Neural cell (in vitro differentiated cells): ENCODE results near the gene ADH7. TPM values are rescaled to one million over a fixed set of nuclear protein-coding genes. Genes with fewer than 3 reads are reported as not detected.

Experiments used
- H2AFZ ChIP-seq: fragments of 200-600, 300-800 bp; sonication (generic), shearing (Covaris generic); 2 replicates; pipeline ENCODE4 v1.6.0; 2014; ENCODE audit warnings: low read depth, mild to moderate bottlenecking, antibody characterized with exemption, low read length, moderate library complexity
- H3F3A ChIP-seq: fragments of 200-600 bp; shearing (Covaris generic); 2 replicates; pipeline ENCODE4 v1.6.1; 2016; ENCODE audit warnings: mild to moderate bottlenecking, moderate library complexity, mixed read lengths, antibody characterized with exemption, low read length; ENCODE audit not compliant: insufficient read depth, poor library complexity, severe bottlenecking
- H3K27ac ChIP-seq: fragments of 200-600, 300-800 bp; sonication (generic), shearing (Covaris generic); 2 replicates; pipeline ENCODE4 v1.5.1; 2014; ENCODE audit warnings: mild to moderate bottlenecking, low read length, moderate library complexity
- H3K27me3 ChIP-seq: fragments of 300-800, 200-600 bp; sonication (generic), shearing (Covaris generic); 2 replicates; pipeline ENCODE4 v1.6.0; 2014; ENCODE audit warnings: mild to moderate bottlenecking, low read depth, low read length, moderate library complexity; ENCODE audit not compliant: insufficient read depth
- H3K36me3 ChIP-seq: fragments of 300-800, 200-600 bp; sonication (generic), shearing (Covaris generic); 2 replicates; pipeline ENCODE4 v1.5.1; 2014; ENCODE audit warnings: mild to moderate bottlenecking, antibody characterized with exemption, low read length, moderate library complexity; ENCODE audit not compliant: insufficient read depth
- H3K4me2 ChIP-seq: fragments of 300-800, 200-600 bp; sonication (generic), shearing (Covaris generic); 2 replicates; pipeline ENCODE4 v1.6.0; 2014; ENCODE audit warnings: mild to moderate bottlenecking, low read length
- H3K4me3 ChIP-seq: fragments of 300-800, 200-600 bp; sonication (generic), shearing (Covaris generic); 2 replicates; pipeline ENCODE4 v1.5.1; 2014; ENCODE audit warnings: mild to moderate bottlenecking, low read length, moderate library complexity
- H3K79me2 ChIP-seq: fragments of 200-600 bp; shearing (Covaris generic); replicated peaks from 2 replicates; pipeline ENCODE4 v1.6.0; 2014; ENCODE audit warnings: mild to moderate bottlenecking, low read length, moderate library complexity; ENCODE audit not compliant: insufficient read depth
- H3K9ac ChIP-seq: fragments of 300-800, 200-600 bp; sonication (generic), shearing (Covaris generic); 2 replicates; pipeline ENCODE4 v1.6.1; 2016; ENCODE audit warnings: mild to moderate bottlenecking, low read length, mixed read lengths
- H3K9me2 ChIP-seq: fragments of 200-600 bp; shearing (Covaris generic); 2 replicates; pipeline ENCODE4 v1.6.1; 2016; ENCODE audit warnings: mild to moderate bottlenecking, low read length, mixed read lengths; ENCODE audit not compliant: insufficient read depth
- H3K9me3 ChIP-seq: fragments of 200-600, 300-800 bp; sonication (generic), shearing (Covaris generic); 2 replicates; pipeline ENCODE4 v1.6.1; 2016; ENCODE audit warnings: mild to moderate bottlenecking, mixed run types, low read length, moderate library complexity, mixed read lengths
- H4K20me1 ChIP-seq: fragments of 200-600 bp; shearing (Covaris generic); 2 replicates; pipeline ENCODE4 v1.6.1; 2016; ENCODE audit warnings: mild to moderate bottlenecking, mixed run types; ENCODE audit not compliant: insufficient read depth
- EP300 ChIP-seq: fragments of 450-650 bp; conservative IDR thresholded peaks from 2 replicates; pipeline ENCODE4 v1.6.1; 2014; ENCODE audit warnings: antibody characterized with exemption, mild to moderate bottlenecking, moderate library complexity; ENCODE audit not compliant: poor library complexity, severe bottlenecking
- EZH2 ChIP-seq: fragments of 200-600, 300-800 bp; shearing (Covaris generic), sonication (generic); IDR thresholded peaks from 2 replicates; pipeline ENCODE4 v1.6.1; 2014; ENCODE audit warnings: antibody characterized with exemption, low read length, borderline replicate concordance, mild to moderate bottlenecking; ENCODE audit not compliant: insufficient read depth, poor library complexity, severe bottlenecking
- MXI1 ChIP-seq: fragments of 450-650 bp; conservative IDR thresholded peaks from 2 replicates; pipeline ENCODE4 v1.6.1; 2014; ENCODE audit warnings: antibody characterized with exemption, mild to moderate bottlenecking; ENCODE audit not compliant: poor library complexity, severe bottlenecking
- POLR2AphosphoS5 ChIP-seq: IDR thresholded peaks from 2 replicates; pipeline ENCODE4 v1.6.1; 2012
- RAD21 ChIP-seq: fragments of 450-650 bp; conservative IDR thresholded peaks from 2 replicates; pipeline ENCODE4 v1.6.1; 2014; ENCODE audit warnings: antibody characterized with exemption, mild to moderate bottlenecking, moderate library complexity
- REST ChIP-seq: IDR thresholded peaks from 2 replicates; pipeline ENCODE4 v1.6.1; 2012; ENCODE audit warnings: borderline replicate concordance
- SMC3 ChIP-seq: fragments of 450-650 bp; conservative IDR thresholded peaks from 2 replicates; pipeline ENCODE4 v1.6.1; 2014; ENCODE audit warnings: antibody characterized with exemption, mild to moderate bottlenecking, moderate library complexity; ENCODE audit not compliant: poor library complexity
- TAF1 ChIP-seq: IDR thresholded peaks from 2 replicates; pipeline ENCODE4 v1.6.1; 2012; ENCODE audit warnings: low read depth
- polyA plus RNA-seq: library from polyadenylated mRNA; depleted of rRNA; stranded (reverse); fragments of >200 nt; gene quantifications from 2 replicates; pipeline ENCODE4 v1.2.3, GENCODE V29; 2014
- TF ChIP-seq, protein P1 (sequence below): fragments of 450-650 bp; IDR thresholded peaks from 2 replicates; pipeline ENCODE4 v1.5.1; 2014; ENCODE audit warnings: antibody characterized with exemption, mild to moderate bottlenecking, moderate library complexity; ENCODE audit not compliant: poor library complexity, severe bottlenecking

The ADH7 gene
- polyA plus RNA-seq, 1 donor from 2014 or later: not detected

DNA sequence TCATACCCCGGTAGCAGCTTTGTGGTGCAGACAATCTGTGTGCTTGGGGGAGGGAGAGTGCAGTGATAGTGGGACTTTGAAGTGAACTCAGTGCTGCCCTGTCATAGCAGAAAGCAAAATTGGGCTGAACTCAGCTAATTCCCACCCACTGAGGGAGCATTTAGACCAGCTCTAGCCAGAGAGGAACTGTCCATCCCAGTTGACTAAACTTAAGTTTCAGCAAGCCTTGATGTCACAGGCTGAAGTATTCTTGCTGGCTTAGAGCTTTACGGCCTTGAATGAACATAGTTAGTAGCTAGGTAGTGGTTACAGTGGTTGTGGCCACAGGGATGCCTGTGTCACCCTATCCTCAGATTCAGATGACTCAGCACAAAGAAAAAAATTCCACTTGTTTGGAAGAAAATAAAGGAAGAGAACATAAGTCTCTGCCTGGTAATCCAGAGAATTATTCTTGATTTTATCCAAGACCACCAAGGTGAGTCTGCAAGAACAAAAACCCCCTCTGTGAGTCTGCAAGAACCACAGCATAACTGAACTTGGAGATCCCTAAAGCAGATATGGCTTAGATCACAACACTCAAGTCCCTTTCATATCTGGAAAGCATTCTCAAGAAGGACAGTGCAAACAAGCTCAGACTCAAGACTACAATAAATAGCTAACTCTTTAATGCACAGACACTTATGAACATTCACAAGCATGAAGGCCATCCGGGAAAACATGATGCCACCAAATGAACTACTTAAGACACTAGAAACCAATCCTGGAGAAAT, 39.4 kb downstream of the ADH7 start:
- Histone ChIP-seq H4K20me1 (no peaks in the 10 kb centered on the region), H3K9me3 (no peaks in the 10 kb centered on the region), H3K27ac (no peak overlapping the region), H3K79me2 (no peaks in the 10 kb centered on the region), H3K4me3 (no peak overlapping the region), H3K9me2 (no peaks in the 10 kb centered on the region), H3K27me3 (no peaks in the 10 kb centered on the region), H3K9ac (no peak overlapping the region), H3F3A (no peaks in the 10 kb centered on the region), H3K36me3 (no peaks in the 10 kb centered on the region), H2AFZ (no peak overlapping the region), H3K4me2 (no peak overlapping the region)
- TF ChIP-seq EZH2: no peak
- TF ChIP-seq REST: no peak
- TF ChIP-seq, protein P1, sequence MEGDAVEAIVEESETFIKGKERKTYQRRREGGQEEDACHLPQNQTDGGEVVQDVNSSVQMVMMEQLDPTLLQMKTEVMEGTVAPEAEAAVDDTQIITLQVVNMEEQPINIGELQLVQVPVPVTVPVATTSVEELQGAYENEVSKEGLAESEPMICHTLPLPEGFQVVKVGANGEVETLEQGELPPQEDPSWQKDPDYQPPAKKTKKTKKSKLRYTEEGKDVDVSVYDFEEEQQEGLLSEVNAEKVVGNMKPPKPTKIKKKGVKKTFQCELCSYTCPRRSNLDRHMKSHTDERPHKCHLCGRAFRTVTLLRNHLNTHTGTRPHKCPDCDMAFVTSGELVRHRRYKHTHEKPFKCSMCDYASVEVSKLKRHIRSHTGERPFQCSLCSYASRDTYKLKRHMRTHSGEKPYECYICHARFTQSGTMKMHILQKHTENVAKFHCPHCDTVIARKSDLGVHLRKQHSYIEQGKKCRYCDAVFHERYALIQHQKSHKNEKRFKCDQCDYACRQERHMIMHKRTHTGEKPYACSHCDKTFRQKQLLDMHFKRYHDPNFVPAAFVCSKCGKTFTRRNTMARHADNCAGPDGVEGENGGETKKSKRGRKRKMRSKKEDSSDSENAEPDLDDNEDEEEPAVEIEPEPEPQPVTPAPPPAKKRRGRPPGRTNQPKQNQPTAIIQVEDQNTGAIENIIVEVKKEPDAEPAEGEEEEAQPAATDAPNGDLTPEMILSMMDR: no peak
- no peak for TF ChIP-seq MXI1
- TF ChIP-seq TAF1: no peak
- TF ChIP-seq SMC3: no peak
- TF ChIP-seq RAD21: no peak
- TF ChIP-seq POLR2AphosphoS5: no peak
- no peak for TF ChIP-seq EP300

DNA sequence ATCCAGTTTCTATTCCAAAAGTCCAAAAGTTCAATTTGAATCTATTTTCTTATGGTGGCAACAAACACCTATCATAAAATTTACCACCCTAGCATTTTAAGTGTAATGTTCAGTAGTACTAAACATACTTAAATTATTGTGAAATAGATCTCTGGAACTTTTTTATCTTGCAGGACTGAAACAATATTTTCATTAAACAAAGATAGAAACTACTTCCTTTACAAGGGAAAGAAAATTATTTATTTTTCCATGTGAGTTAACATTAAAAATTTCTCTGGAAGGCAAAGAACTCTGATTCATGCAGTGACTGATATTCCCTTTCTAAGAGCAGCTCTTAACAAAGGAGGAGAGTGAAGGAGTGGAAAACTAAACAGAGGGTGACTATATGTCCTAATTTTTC, 40.2 kb downstream of the ADH7 start:
- Histone ChIP-seq H3K4me3 (no peak overlapping the region), H3K27ac (no peak overlapping the region), H3K9me3 (no peaks in the 10 kb centered on the region), H3K4me2 (no peak overlapping the region), H3K79me2 (no peaks in the 10 kb centered on the region), H4K20me1 (no peaks in the 10 kb centered on the region), H3K36me3 (no peaks in the 10 kb centered on the region), H3K9ac (no peak overlapping the region), H3F3A (no peaks in the 10 kb centered on the region), H2AFZ (no peak overlapping the region), H3K9me2 (no peaks in the 10 kb centered on the region), H3K27me3 (no peaks in the 10 kb centered on the region)
- TF ChIP-seq SMC3: no peak
- TF ChIP-seq RAD21: no peak
- TF ChIP-seq TAF1: no peak
- TF ChIP-seq EZH2: no peak
- no peak for TF ChIP-seq REST
- no peak for TF ChIP-seq MXI1
- TF ChIP-seq, protein P1: no peak
- no peak for TF ChIP-seq EP300
